Omental fat pad (tissue), 4 donors: ENCODE results near the gene BIN1. TPM values are rescaled to one million over a fixed set of nuclear protein-coding genes. Genes with fewer than 3 reads are reported as not detected.

Experiments used
- ATAC-seq: fragments of 150-250 bp; one replicate; pipeline ENCODE4 v1.9.1; 2016; ENCODE audit warnings: mild to moderate bottlenecking, moderate library complexity; ENCODE audit not compliant: low FRiP score
- DNase-seq: peaks from one replicate; pipeline ENCODE4 v3.0.0-alpha.2; 2019; ENCODE audit warnings: low spot score
- CTCF ChIP-seq, 3 donors: fragments of 450-650 bp; IDR thresholded peaks; one replicate each; pipeline ENCODE4 v1.5.1; 2016 to 2017; ENCODE audit warnings: antibody characterized with exemption in 3 of 3, mild to moderate bottlenecking in 3 of 3, moderate library complexity in 2 of 3
- total RNA-seq, 4 donors: library from RNA; depleted of rRNA; stranded (reverse); fragments of >200 nt; gene quantifications; one replicate each; pipeline ENCODE4 v1.1.0, GENCODE V29; 2016

The BIN1 gene
- total RNA-seq, 4 donors from 2014 or later = 64.2 to 78.5 (median 73.2) TPM

DNA sequence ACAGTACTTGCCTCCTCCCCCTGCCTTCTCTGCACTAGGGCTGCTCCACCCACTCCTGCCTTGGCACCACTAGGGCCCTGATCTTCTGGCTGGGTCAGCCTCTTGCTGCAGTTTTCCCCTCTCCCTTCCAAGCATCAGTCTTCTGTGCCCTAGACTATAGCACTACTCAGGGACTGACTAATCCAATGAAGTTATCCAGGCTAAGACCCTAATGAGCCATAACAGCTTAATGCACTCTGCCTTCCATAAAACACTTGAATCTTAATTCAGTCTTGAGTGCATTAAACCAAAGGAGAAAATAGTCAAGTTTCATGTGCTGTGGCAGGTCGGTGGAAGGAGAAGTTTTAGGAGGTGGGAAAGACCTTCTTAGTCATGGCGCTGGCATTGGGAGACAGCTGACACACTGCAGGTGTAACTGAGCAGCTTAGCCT lies 95.7 kb downstream of the BIN1 start:
- no peak for ATAC-seq
- TF ChIP-seq CTCF (IDR thresholded peaks at IDR 0.05) = no peak
- no peak for DNase-seq

DNA sequence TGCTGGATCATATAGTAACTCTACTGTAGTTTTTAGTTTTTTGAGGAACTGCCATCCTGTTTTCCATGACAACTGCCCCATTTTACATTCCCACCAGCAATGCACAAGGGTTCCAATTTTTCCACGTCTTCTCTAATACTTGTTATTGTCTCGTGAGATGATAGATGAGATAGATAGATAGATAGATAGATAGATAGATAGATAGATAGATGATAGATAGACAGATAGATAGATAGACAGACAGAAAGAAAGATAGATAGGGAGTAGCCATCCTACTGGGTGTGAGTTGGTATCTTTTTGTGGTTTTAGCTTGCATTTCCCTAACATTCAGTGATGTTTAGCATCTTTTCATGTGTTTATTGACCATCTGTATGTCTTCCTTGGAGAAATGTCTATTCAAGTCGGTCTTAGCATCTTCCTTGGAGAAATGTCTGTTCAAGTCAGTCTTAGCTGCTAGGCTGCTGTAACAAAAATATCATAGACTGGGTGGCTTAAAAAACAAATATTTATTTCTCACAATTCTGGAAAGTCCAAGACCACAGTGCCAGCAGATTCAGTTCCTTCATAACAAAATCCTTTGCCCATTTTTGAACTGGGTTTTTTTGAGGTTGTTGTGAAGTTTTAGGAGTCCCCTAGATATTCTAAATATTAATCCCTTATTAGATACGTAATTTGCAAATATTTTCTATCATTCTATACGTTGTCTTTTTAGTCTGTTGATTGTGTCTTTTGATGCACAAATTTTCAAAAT lies 98.5 kb downstream of the BIN1 start:
- TF ChIP-seq CTCF (IDR thresholded peaks at IDR 0.05) = no peak
- ATAC-seq (no peak), DNase-seq (no peak)

- ATAC-seq = peak; percentile 52
- DNase-seq = no peak
- TF ChIP-seq CTCF (IDR thresholded peaks at IDR 0.05) = no peak
Observed at GRCh38 chr2:127007652-127008051, 99.3 kb downstream of the BIN1 start.

DNA sequence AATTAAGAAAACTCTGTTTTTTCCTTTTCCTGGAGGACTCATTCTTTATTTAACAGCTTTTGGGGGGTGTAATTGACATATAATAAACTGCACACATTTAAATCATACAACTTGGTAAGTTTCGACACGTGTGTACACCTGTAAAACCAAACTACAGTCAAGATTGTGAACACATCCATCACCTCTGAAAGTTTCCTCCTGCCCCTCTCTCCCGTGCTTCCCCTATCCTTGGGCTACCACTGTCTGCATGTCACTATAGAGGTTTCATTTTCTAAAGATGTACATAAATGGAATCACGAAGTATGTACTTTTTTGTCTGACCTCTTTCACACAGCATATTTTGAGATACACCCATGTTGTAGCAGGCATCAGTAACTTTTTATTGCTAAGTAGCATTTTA lies 100.0 kb downstream of the BIN1 start:
- DNase-seq = no peak
- no peak for TF ChIP-seq CTCF (IDR thresholded peaks at IDR 0.05)
- no peak for ATAC-seq

DNA sequence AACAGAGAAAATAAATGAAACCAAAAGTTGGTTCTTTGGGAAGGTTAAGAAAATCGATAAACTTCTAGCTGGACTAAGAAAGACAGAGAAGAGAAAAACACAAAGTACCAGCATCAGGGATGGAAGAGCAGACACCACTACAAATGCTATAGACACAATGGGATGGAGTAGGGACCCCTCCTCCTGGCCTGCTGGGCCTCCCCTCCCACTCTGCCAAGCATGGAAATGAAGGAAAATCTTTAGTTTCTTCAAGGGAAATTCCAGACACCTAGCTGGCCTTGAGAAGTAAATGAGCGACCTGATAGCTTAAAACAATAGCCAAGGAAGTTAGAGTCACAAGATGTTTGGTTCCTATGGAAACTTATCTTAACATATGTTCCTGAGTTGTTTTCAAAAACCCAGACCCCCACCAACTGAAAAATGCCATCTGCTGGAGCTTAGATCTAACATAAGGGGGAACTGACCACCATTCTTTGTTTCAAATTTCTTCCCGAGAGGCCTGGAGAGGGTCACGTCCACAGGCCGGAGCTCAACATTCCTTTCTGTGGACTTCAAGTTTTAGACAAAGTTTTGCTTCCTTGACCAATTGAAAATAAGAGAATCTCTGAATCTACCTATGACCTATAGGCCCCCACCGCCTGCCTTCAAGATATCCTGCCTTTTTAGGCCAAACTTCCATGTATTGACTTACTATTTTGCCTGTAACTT lies 101.9 kb downstream of the BIN1 start:
- no peak for ATAC-seq
- DNase-seq = no peak
- no peak for TF ChIP-seq CTCF (IDR thresholded peaks at IDR 0.05)

GRCh38 chr2:127003070-127003800 lies 103.7 kb downstream of the BIN1 start:
- no peak for ATAC-seq
- no peak for TF ChIP-seq CTCF (IDR thresholded peaks at IDR 0.05)
- no peak for DNase-seq
